Testis (tissue), 3 donors: ENCODE data around the gene THSD1. TPM values are rescaled to one million over a fixed set of nuclear protein-coding genes. Genes with fewer than 3 reads are reported as not detected.
A peak's percentile ranks its signal among the peaks of the same experiment; 100 is the strongest.

Experiments
- DNase-seq: peaks from one replicate; pipeline ENCODE4 v3.0.0-alpha.2; 2019
- H3K27ac ChIP-seq, 2 donors: fragments of 200-600 bp; sonication (generic); one replicate each; pipeline ENCODE4 v1.5.1; 2019
- H3K27me3 ChIP-seq: fragments of 200-600 bp; sonication (generic); one replicate; pipeline ENCODE4 v1.5.1; 2019
- H3K36me3 ChIP-seq: fragments of 200-600 bp; sonication (generic); one replicate; pipeline ENCODE4 v1.5.1; 2017; ENCODE audit warnings: low read depth; ENCODE audit errors: missing control alignments
- H3K4me1 ChIP-seq: fragments of 200-600 bp; sonication (generic); one replicate; pipeline ENCODE4 v1.5.1; 2019
- H3K4me3 ChIP-seq, 2 donors: fragments of 200-600 bp; sonication (generic); one replicate each; pipeline ENCODE4 v1.5.1; 2017 to 2019
- H3K9me3 ChIP-seq: fragments of 200-600 bp; sonication (generic); one replicate; pipeline ENCODE4 v1.5.1; 2017
- POLR2A ChIP-seq: fragments of 450-650 bp; IDR thresholded peaks from one replicate; pipeline ENCODE4 v1.6.1; 2017; ENCODE audit warnings: antibody characterized with exemption, mild to moderate bottlenecking, moderate library complexity
- WGBS, 2 donors: methylation state at CpG; one replicate each; pipeline ENCODE4 v1.1.5; 2018; 5-methylcytosine and 5-hydroxymethylcytosine counted together
- intact Hi-C: fragments of 100-400 bp; cut with DNase I; formaldehyde crosslinking; loops from one replicate; pipeline ENCODE4 v1.15.1; 2023; ENCODE audit warnings: low total_unique reads
- polyA plus RNA-seq: library from polyadenylated mRNA; stranded (reverse); fragments of 350-450 nt; fragmentation: Illumina TruSeq; extraction: RNeasy Lipid Tissue Mini Kit (QIAGEN cat#74804); gene quantifications from one replicate; pipeline ENCODE4 v1.2.3, GENCODE V29; 2014; ENCODE audit warnings: low read depth, low replicate concordance; ENCODE audit not compliant: insufficient read depth
- total RNA-seq, 2 donors: library from RNA; depleted of rRNA; stranded (reverse); fragments of >200 nt; gene quantifications; one replicate each; pipeline ENCODE4 v1.2.3, GENCODE V29; 2016
- TF ChIP-seq, protein P1 (sequence below), 3 experiments: fragments of 450-650 bp in 2 of 3; fragments of 200-600 bp in 1 of 3; sonication (generic) in 1 of 3; IDR thresholded peaks; one replicate each; pipeline ENCODE4 v1.5.1; 2016 to 2019; ENCODE audit warnings: antibody characterized with exemption in 3 of 3, mild to moderate bottlenecking in 2 of 3, moderate library complexity in 1 of 3

THSD1 gene
- total and polyA plus RNA-seq, 3 donors from 2014 or later, result 4.4 to 4.9 (median 4.7) TPM

DNA sequence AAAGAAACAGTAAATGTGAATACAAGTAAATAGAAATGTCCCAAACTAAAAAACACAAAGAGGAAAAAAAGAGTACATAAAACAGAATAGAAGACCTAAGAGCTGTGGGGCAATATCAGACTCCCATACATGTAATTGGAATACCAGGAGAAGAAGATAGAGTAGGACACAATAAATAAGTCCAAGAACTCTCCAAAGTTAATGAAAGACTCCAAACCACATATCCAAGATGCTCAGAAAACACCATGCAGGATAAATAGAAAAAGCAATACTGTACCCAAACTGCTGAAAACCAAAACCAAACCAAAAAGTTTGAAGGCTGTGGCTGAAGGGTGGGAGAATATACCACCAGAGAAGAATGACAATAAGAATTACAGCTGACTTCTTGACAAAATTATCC, 18.3 kb downstream of the THSD1 start:
- Histone ChIP-seq H3K36me3 (no peaks in the 10 kb centered on the region), H3K9me3 (no peaks in the 10 kb centered on the region), H3K4me1 (no peaks in the 10 kb centered on the region), H3K4me3 (no peak overlapping the region), H3K27ac (no peak overlapping the region), H3K27me3 (no peaks in the 10 kb centered on the region)
- DNase-seq, result no peak
- TF ChIP-seq POLR2A, result no peak
- TF ChIP-seq, protein P1, sequence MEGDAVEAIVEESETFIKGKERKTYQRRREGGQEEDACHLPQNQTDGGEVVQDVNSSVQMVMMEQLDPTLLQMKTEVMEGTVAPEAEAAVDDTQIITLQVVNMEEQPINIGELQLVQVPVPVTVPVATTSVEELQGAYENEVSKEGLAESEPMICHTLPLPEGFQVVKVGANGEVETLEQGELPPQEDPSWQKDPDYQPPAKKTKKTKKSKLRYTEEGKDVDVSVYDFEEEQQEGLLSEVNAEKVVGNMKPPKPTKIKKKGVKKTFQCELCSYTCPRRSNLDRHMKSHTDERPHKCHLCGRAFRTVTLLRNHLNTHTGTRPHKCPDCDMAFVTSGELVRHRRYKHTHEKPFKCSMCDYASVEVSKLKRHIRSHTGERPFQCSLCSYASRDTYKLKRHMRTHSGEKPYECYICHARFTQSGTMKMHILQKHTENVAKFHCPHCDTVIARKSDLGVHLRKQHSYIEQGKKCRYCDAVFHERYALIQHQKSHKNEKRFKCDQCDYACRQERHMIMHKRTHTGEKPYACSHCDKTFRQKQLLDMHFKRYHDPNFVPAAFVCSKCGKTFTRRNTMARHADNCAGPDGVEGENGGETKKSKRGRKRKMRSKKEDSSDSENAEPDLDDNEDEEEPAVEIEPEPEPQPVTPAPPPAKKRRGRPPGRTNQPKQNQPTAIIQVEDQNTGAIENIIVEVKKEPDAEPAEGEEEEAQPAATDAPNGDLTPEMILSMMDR (IDR thresholded peaks at IDR 0.05), result no peak
- intact Hi-C loops, result no loop called here

DNA sequence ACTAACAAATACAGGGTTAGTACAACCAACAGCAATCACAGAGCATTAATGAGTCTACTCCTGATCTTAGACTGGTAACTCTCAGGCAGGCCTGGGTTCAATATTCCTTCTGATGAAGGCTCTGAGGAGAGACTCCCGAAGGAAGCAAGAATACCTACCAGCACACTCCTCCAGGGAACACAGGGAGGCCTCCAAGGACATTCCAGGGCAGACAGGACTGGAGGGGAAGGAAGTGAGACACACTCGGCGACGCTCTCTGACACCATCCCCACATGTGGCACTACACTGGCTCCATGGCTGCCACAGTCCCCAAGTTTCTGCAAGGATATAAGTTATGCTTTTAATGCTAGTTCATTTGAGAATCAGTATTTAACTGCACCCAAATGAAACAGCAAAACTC, 20.1 kb downstream of the THSD1 start:
- H3K4me1 ChIP-seq, result no peaks in the 10 kb centered on the region
- H3K27ac ChIP-seq, result no peak overlapping the region
- no peaks in the 10 kb centered on the region for H3K9me3 ChIP-seq
- no peaks in the 10 kb centered on the region for H3K27me3 ChIP-seq
- DNase-seq, result no peak
- 90 to 95% methylated on average over 4 of the region's 4 CpGs for WGBS, 2 donors
- H3K4me3 ChIP-seq, result no peak overlapping the region
- no peaks in the 10 kb centered on the region for H3K36me3 ChIP-seq
- intact Hi-C loops, result no loop called here
- TF ChIP-seq, protein P1 (IDR thresholded peaks at IDR 0.05), result no peak
- no peak for TF ChIP-seq POLR2A

DNA sequence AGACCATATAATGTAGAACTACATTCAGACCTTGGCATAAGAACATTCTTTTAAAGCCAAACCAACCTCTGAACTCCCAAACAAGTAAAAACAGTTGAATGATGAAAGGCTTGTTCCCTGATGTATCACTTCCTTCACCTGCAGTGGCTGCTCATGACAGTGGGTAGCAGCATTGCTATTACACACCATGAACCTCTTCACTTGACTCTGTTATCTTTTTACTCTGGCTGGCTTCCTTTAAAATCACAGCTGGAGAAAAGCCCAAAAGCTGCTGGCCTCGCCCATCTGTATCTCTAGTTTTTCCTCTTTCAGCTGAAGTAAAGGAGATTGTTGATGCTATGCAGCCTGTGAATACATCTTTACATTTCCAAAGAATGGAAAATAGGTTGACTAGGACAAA, 22.6 kb downstream of the THSD1 start:
- no peak for TF ChIP-seq POLR2A
- TF ChIP-seq, protein P1 (IDR thresholded peaks at IDR 0.05), result no peak
- Histone ChIP-seq H3K9me3 (no peaks in the 10 kb centered on the region), H3K4me3 (no peak overlapping the region), H3K27me3 (no peaks in the 10 kb centered on the region), H3K4me1 (no peaks in the 10 kb centered on the region), H3K27ac (no peak overlapping the region), H3K36me3 (no peaks in the 10 kb centered on the region)
- intact Hi-C loops, result no loop called here
- no peak for DNase-seq
- WGBS, 2 donors, result 66 to 78% methylated on average over 1 of the region's 1 CpG

DNA sequence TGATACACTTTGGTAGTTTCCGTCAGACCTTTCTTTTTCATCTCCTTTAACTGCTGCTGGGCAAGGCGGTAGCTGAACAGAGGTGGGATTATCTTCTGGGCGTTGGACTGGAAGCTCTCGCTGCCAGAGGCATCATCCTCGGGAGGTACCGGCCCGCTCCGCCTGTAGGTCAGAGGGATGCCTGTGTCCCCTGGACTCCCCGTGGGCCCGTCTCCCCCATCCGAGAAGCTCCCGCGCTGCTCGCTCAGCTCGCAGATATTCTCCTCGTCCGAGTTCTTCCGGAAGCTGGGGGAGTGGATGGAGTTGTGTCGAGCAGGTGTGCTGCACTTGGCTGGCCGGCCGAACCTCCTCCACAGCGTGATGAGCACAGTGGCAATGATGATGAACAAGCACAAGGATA, 27.7 kb downstream of the THSD1 start:
- intact Hi-C loops, result no loop called here
- Histone ChIP-seq H3K4me3 (peak overlapping the region; percentile 27 to 38), H3K27ac (no peak overlapping the region), H3K27me3 (no peaks in the 10 kb centered on the region), H3K36me3 (no peaks in the 10 kb centered on the region), H3K4me1 (no peaks in the 10 kb centered on the region), H3K9me3 (no peaks in the 10 kb centered on the region)
- 83 to 85% methylated on average over 12 to 22 of the region's 22 CpGs for WGBS, 2 donors
- TF ChIP-seq, protein P1 (IDR thresholded peaks at IDR 0.05), result no peak
- TF ChIP-seq POLR2A, result no peak
- no peak for DNase-seq

DNA sequence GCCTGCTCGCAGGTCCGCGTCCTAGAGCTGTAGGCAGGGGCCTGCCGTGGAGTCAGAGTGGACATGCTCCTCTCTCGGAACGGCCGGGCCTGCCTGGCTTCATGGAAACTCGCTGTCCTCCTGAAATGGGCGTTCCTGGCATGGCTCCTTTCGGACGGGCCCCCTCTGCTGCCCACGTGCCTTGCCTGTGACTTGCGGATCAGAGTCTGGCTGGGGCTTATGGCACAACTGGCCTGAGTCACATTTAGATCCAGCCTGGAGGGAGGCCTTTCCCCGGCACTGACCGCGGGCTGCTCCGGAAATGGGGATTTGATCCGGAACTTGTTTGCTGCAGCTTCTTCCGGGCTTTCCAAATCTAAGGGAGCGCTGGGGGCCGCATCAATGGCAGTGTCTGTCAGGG, 28.1 kb downstream of the THSD1 start:
- Histone ChIP-seq H3K27ac (no peak overlapping the region), H3K36me3 (no peaks in the 10 kb centered on the region), H3K9me3 (no peaks in the 10 kb centered on the region), H3K27me3 (no peaks in the 10 kb centered on the region), H3K4me1 (no peaks in the 10 kb centered on the region), H3K4me3 (peak overlapping the region; percentile 27 to 38)
- TF ChIP-seq POLR2A, result no peak
- TF ChIP-seq, protein P1 (IDR thresholded peaks at IDR 0.05), result no peak
- intact Hi-C loops, result no loop called here
- 79 to 87% methylated on average over 10 to 21 of the region's 21 CpGs for WGBS, 2 donors
- DNase-seq, result peak; percentile 37
